ENCODE measurements around the gene SDK1. TPM values are rescaled to one million over a fixed set of nuclear protein-coding genes. Genes with fewer than 3 reads are reported as not detected.

Gene SDK1
- polyA plus RNA-seq, 1 donor, result 3.4 TPM

- DNase-seq (ENCODE audit: low read depth), result no peak
These were observed 11.1 kb upstream of the SDK1 start for GRCh38 chr7:3289996-3290395.

GRCh38 chr7:3292694-3293093 is 8.4 kb upstream of the SDK1 start:
- no peak for DNase-seq (ENCODE audit: low read depth)

- no peak for DNase-seq (ENCODE audit: low read depth)
These were observed 6.5 kb upstream of the SDK1 start for GRCh38 chr7:3294432-3295100.

DNA sequence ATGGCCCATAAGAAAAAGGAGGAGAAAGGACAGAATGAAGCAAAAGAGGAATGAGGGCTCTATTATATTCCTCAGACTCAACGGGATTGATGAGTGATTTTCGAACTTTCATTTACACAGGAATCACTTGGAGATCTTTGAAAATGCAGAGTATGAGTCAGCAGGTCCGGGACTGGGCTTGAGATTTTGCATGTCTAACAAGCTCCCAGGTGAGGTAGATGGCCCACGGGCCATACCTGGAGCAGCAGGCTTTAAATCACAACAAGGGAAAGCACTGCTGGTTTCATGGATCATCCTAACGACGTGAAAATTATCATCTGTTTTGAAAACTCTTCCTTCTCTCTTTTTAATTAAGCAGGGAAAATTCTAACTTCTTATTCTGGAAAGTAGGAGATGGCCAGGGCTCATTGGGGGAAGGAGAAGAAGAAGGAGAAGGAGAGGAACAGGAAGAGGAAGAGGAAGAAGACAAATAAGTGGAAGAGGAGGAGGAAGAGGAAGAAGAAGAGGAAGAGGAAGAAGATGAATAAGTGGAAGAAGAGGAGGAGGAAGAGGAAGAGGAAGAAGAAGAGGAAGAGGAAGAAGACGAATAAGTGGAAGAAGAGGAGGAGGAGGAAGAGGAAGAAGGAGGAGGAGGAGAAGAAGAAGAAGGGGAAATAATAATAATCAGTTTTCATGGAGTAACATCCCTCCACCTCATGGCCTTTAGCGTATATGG is 3.8 kb upstream of the SDK1 start:
- no peak for DNase-seq (ENCODE audit: low read depth)

DNA sequence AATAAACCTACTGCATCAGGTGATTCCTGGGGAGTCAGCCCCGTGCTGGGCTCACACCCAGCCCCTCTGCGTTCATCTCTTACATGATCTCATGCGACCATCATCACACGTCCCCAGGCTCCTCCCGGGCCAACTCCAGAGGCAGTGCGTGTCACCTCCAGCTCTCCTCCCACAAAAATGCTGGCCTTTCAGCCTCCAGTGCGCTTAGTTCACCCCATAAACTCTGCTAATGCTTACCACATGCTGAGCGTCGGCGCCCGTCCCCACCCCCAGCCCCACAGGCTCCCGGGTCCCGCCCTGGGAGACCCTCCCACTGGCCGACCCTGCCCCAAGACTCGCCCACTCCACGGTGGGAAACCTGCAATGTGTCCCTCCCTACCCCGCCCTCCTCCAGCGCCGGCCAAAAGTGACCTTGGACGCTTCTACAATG is 816 bp upstream of the SDK1 start:
- DNase-seq (ENCODE audit: low read depth), result no peak

GRCh38 chr7:3301449-3301731 is 338 bp downstream of the SDK1 start:
- no peak for DNase-seq (ENCODE audit: low read depth)

DNA sequence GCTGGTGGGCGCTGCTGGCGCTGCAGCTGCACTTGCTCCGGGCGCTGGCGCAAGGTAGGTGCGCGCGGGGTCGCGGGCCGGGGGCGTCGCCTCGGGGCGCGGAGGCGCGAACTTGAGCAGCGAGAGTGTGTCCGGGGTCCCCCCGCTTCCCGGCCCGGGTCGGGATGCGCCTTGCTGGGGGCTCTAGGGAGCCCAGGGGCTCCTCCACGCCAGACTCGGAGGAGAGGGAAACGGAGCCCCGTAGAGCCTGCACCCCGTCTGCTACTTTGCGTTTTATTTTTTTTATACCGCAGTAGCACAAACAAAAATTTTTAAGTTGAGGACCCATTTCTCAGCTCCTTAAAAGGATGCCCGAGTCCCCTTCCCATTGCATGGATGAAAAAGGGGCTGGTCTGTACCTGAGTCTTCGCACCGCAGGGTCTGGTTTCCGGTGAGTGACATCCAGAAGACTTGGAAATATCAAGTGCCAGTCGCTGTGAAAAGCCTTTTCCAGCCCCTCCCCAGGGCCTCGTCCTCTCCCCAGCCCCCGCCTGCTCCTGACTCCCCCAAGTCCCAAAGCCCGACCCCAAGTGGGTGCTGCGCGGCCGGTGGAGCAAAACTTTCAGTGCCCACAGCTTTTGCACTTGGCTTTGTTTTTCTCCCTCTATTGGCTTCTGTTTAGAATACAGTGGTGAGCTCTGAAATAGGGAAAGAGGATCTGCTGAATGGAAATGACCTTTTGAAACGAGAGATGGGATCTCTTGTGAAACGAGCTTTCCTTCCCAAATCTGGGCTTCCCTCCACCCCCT is 973 bp downstream of the SDK1 start:
- DNase-seq (ENCODE audit: low read depth), result no peak

DNA sequence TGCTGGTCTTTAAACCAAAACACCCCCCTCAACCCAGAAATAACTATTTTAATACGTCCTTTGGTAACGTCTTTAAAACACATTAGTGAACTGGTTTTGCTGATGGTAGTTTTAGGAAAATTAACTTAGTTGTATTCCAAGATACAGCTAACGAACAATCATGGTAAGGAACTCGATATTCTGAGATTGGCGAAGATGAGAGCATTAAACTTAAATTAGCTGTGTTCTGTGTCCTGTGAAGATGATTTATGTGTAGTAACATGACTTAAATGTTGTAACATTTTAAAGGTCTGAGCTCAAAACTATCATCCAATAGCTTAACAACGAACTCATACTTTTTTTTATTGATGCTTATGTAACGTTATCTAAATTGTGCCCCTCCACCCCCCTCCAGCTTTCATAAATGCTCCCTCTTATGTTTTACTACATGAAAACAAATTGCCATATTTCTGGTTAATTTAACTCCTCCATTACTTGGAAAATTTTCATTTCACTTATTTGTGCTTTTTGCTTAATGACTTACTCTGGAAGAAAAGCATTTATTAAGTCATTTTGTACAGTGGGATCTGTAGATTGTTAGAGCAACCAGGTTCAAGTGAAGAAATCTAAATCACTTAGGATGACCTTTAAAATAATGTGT is 1.7 kb downstream of the SDK1 start:
- DNase-seq (ENCODE audit: low read depth), result no peak

GRCh38 chr7:3304131-3304530 is 3.1 kb downstream of the SDK1 start:
- DNase-seq (ENCODE audit: low read depth), result no peak

DNA sequence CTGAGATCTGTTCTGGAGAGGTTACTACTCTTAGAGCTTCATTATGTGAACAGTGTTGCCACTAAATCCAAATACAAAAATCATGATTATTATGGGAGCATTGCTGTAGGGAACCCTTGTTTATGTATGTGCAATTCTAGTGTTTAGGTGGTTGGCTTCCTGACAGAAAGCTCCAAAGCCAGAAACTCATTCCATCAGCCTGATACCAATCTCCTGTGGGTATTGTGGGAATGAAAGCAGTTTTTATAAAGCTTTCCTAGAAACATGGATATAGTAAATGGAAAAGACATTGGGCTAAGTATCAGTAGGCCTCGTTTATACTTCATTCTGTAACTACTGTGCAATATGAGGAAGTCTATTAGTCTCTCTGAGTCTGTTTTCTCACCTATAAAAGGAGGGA is 6.4 kb downstream of the SDK1 start:
- no peak for DNase-seq (ENCODE audit: low read depth)

DNA sequence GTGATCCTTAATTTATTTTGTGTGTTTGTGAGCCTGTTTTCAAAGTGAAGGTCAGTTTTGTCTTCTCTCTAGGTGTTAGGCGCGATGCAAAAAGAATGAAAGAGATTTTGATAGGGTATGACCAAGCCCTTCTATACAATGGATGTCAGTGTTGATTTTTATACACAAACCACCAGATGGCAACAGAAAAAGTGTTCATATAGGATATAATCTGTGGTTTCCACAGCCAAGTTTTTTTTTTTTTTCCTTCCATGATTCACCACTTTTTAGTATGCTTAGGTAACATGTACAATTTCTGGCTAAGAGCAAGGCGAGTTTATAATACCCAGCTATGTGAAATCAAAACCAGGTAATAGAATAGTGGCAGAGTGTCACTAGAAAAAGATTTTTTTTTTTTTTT is 8.1 kb downstream of the SDK1 start:
- no peak for DNase-seq (ENCODE audit: low read depth)

DNA sequence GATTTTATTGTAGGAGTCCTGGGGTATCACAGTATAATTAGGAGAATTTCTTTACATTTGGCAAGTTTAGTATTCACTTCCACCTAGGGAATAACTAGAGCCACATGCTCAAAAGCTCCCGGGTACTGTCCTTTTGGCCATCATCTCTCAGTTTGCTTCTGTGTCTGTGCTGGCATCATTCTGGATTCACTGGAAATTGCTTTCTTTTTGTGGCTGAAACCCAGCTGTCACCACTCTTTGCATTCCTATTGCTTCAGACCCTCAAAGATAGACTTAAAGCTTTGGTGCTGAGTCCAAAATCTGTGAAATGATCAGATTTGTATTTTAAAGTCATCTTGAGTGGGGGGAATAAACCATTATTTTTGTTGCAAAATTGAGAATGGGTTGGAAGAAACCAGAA is 8.9 kb downstream of the SDK1 start:
- DNase-seq (ENCODE audit: low read depth), result no peak

DNA sequence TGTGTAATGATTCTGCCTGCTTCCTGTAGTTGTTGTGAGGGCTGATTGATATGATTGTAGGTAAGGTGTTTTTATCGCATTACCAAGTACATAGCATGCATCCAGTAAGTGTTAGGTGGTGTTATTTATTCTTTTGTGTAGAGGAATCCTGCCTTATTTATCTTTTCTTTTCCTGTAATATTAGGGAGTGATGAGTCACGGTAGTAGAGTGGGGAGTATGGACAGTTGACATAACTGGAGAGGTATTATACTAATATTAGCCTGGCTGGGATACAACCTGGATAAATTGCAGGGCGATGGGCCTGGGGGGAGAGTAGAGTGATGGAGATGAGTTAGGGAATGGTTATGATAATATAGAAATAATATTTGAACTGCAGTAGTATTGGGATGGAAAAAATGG is 9.8 kb downstream of the SDK1 start:
- no peak for DNase-seq (ENCODE audit: low read depth)

GRCh38 chr7:3312583-3312982 is 11.5 kb downstream of the SDK1 start:
- DNase-seq (ENCODE audit: low read depth), result no peak

- DNase-seq (ENCODE audit: low read depth), result no peak
These were observed 17.8 kb downstream of the SDK1 start for GRCh38 chr7:3318874-3319273.

DNA sequence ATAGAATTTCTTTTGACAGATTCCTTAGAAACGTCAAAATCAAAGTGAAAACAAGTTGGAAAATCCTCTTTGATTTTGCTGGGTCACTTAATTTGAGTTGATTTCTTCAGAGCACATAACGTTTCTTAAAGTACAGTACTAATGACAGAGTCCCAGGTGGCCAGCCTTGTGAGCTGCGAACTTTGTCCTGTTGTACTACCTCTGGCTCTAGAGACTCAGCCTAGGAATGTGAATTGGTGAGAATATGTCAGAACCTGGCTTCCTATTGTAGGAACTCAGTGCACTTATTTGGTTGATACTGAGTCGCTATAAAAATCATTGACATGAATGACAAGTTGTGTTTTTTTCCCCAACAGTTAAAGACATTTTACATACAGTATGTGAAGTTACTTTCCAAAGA is 20.2 kb downstream of the SDK1 start:
- no peak for DNase-seq (ENCODE audit: low read depth)

- DNase-seq (ENCODE audit: low read depth), result no peak
These were observed 20.7 kb downstream of the SDK1 start for GRCh38 chr7:3321745-3322144.

DNA sequence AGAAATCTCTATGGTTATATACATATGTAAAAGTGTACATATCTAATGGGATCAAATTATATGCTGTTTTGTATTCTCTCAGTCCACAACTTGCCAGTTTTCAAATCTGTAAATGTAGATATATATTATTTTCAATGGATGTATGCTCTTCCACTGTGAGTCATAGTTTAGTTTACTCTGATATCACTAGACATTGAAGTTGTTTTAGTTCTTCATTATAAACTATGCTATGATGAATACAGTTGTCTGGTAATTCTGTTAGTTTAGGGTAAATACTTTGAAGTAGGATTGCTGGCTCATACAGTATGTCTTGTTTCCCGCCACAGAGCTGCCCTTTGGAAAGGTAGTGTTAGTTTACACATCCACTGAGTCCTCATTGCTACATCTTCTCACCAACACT is 25.2 kb downstream of the SDK1 start:
- DNase-seq (ENCODE audit: low read depth), result no peak

- no peak for DNase-seq (ENCODE audit: low read depth)
These were observed 26.0 kb downstream of the SDK1 start for GRCh38 chr7:3327099-3327498.

DNA sequence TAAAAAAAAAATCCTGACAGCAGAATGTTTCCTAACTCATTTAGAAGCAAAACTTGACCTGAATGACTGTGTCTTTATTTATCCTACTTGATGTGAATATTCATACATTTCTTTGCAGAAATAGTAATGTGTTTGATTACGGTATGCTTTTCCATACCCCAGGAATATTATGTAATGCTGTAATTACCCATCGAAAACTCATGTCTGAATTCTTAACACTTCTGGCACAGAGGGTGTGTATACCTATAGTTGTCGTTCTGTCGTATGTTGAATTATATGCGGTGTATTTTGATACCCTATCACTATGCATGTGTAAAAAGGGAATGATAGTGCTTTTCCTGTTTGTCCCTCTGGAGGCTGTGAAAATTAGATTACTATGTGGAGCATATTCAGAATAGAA is 26.6 kb downstream of the SDK1 start:
- DNase-seq (ENCODE audit: low read depth), result no peak

DNA sequence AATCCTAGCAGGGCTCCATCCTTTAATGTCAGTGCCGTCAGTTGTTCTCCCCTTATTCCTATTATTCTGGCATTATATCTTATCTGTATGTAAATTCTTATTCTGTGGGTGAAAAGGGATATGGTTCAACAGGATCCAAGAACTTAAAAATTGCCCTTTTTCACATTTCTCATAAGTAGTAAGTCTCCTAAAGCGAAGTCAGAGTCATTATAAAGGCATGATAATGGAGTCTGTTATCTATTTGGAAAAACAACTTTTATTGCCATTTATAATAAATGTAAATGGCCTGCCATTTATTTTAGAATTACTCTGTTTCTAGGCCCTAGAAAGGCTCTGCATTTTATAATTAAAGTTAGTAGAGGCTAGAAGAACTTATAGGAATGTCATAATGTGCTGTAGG is 31.3 kb downstream of the SDK1 start:
- DNase-seq (ENCODE audit: low read depth), result no peak

- DNase-seq (ENCODE audit: low read depth), result no peak
These were observed 32.8 kb downstream of the SDK1 start for GRCh38 chr7:3333861-3334260.

Measured in forelimb muscle (tissue), 1 donor.